SK-N-SH (cell line): Measurements from ENCODE around the gene SH3BP4. TPM values are rescaled to one million over a fixed set of nuclear protein-coding genes. Genes with fewer than 3 reads are reported as not detected.

Experiments used
- CTCF ChIA-PET: fragments of 300-600, 350-600 bp; formaldehyde crosslinking; extraction: SDS; loops from one replicate; lab custom pipeline; 2021; lab: Yijun Ruan, JAX
- POLR2A ChIA-PET: fragments of 350-600 bp; sonication (Branson Sonifier 250); formaldehyde crosslinking; extraction: SDS; loops from one replicate; lab custom pipeline; 2020; ENCODE audit warnings: antibody characterized with exemption, inconsistent platforms; lab: Yijun Ruan, JAX
- DNase-seq: peaks from one replicate; pipeline ENCODE4 v3.0.0; 2012
- H2AFZ ChIP-seq: fragments of 200-600 bp; sonication (generic); 2 replicates; pipeline ENCODE4 v1.8.1; 2016; ENCODE audit warnings: antibody characterized with exemption, mild to moderate bottlenecking, low read depth
- H3F3A ChIP-seq: fragments of 200-600 bp; sonication (generic); replicated peaks from 2 replicates; pipeline ENCODE3; 2016; ENCODE audit warnings: antibody characterized with exemption, mild to moderate bottlenecking; ENCODE audit not compliant: insufficient read depth
- H3K27ac ChIP-seq, 2 experiments: fragments of 200-500 bp in 1 of 2; fragments of 200-600 bp in 1 of 2; sonication (Bioruptor generic) in 1 of 2; sonication (generic), shearing (Covaris generic) in 1 of 2; 2 replicates each; pipeline versions ENCODE4 v1.5.1 to v1.6.1; 2014 to 2016; ENCODE audit warnings: low read depth in 2 of 2, inconsistent platforms in 1 of 2, low read length in 1 of 2, mild to moderate bottlenecking in 1 of 2, mixed read lengths in 1 of 2
- H3K27me3 ChIP-seq: fragments of 200-600 bp; sonication (generic), shearing (Covaris generic); 2 replicates; pipeline ENCODE4 v1.6.1; 2016; ENCODE audit warnings: mixed run types; ENCODE audit not compliant: insufficient read depth
- H3K36me3 ChIP-seq, 2 experiments: fragments of 200-500 bp in 1 of 2; fragments of 200-600 bp in 1 of 2; sonication (Bioruptor generic) in 1 of 2; sonication (generic) in 1 of 2; replicated peaks in 1 of 2; 2 replicates each; pipeline versions ENCODE3 to v1.5.1; 2014 to 2016; ENCODE audit warnings: low read length in 1 of 2, mild to moderate bottlenecking in 1 of 2; ENCODE audit not compliant: insufficient read depth in 2 of 2, control insufficient read depth in 1 of 2
- H3K4me1 ChIP-seq, 2 experiments: fragments of 200-500 bp in 1 of 2; fragments of 200-600 bp in 1 of 2; sonication (Bioruptor generic) in 1 of 2; sonication (generic), shearing (Covaris generic) in 1 of 2; 2 replicates each; pipeline versions ENCODE4 v1.5.1 to v1.6.1; 2014 to 2016; ENCODE audit warnings: low read depth in 1 of 2, low read length in 1 of 2, mixed run types in 1 of 2; ENCODE audit not compliant: insufficient read depth in 2 of 2, control insufficient read depth in 1 of 2
- H3K4me2 ChIP-seq: fragments of 200-600 bp; sonication (generic), shearing (Covaris generic); 2 replicates; pipeline ENCODE4 v1.6.1; 2017; ENCODE audit warnings: mixed run types
- H3K4me3 ChIP-seq, 2 experiments: fragments of 200-500 bp in 1 of 2; fragments of 200-600 bp in 1 of 2; sonication (Bioruptor generic) in 1 of 2; sonication (generic), shearing (Covaris generic) in 1 of 2; 2 replicates each; pipeline versions ENCODE4 v1.5.1 to v1.8.1; 2014 to 2016; ENCODE audit warnings: low read depth in 2 of 2, inconsistent platforms in 1 of 2, low read length in 1 of 2, mild to moderate bottlenecking in 1 of 2, mixed read lengths in 1 of 2, moderate library complexity in 1 of 2
- H3K79me2 ChIP-seq: fragments of 200-600 bp; sonication (generic); 2 replicates; pipeline ENCODE4 v1.8.1; 2017; ENCODE audit warnings: mild to moderate bottlenecking; ENCODE audit not compliant: insufficient read depth
- H3K9ac ChIP-seq: fragments of 200-600 bp; sonication (generic); 2 replicates; pipeline ENCODE4 v1.6.1; 2017; ENCODE audit warnings: mixed run types
- H3K9me2 ChIP-seq: fragments of 200-600 bp; sonication (generic); 2 replicates; pipeline ENCODE4 v1.6.1; 2017; ENCODE audit warnings: mixed run types
- H3K9me3 ChIP-seq: fragments of 200-600 bp; sonication (generic); 2 replicates; pipeline ENCODE4 v1.6.1; 2017; ENCODE audit warnings: mixed run types, mild to moderate bottlenecking, moderate library complexity
- H4K20me1 ChIP-seq: fragments of 200-600 bp; sonication (generic); 2 replicates; pipeline ENCODE4 v1.6.1; 2017; ENCODE audit warnings: mild to moderate bottlenecking, mixed run types; ENCODE audit not compliant: insufficient read depth
- CHD2 ChIP-seq: fragments of 150-350 bp; IDR thresholded peaks from 2 replicates; pipeline ENCODE4 v1.6.1; 2018; ENCODE audit warnings: low read length; ENCODE audit not compliant: partially characterized antibody
- ELF1 ChIP-seq: IDR thresholded peaks from 2 replicates; pipeline ENCODE4 v1.4.0; 2012
- EP300 ChIP-seq, 2 experiments: IDR thresholded peaks; 2 replicates each; pipeline versions ENCODE4 v1.4.0 to v1.6.1; 2012; ENCODE audit warnings: borderline replicate concordance in 1 of 2, low read depth in 1 of 2, low read length in 1 of 2
- FOXJ3 ChIP-seq: sonication (generic); formaldehyde crosslinking; IDR thresholded peaks from 2 replicates; pipeline ENCODE4 v1.5.1; 2020; ENCODE audit warnings: mild to moderate bottlenecking, missing genetic modification reagents
- GATA2 ChIP-seq: sonication (generic); formaldehyde crosslinking; IDR thresholded peaks from 2 replicates; pipeline ENCODE4 v1.5.0; 2020; ENCODE audit warnings: mild to moderate bottlenecking, missing genetic modification reagents
- JUND ChIP-seq: IDR thresholded peaks from 2 replicates; pipeline ENCODE4 v1.4.0; 2012
- MEF2A ChIP-seq: IDR thresholded peaks from 2 replicates; pipeline ENCODE4 v1.4.0; 2012; ENCODE audit warnings: low read depth, borderline replicate concordance
- MXI1 ChIP-seq: IDR thresholded peaks from 2 replicates; pipeline ENCODE4 v1.6.1; 2012; ENCODE audit warnings: mild to moderate bottlenecking, low read depth, low read length, improper control_type of control experiment
- NRF1 ChIP-seq: IDR thresholded peaks from 2 replicates; pipeline ENCODE4 v1.6.1; 2012; ENCODE audit warnings: low read depth, mild to moderate bottlenecking, low read length
- RAD21 ChIP-seq: IDR thresholded peaks from 2 replicates; pipeline ENCODE4 v1.6.1; 2012; ENCODE audit warnings: mild to moderate bottlenecking, low read length
- RFX5 ChIP-seq: IDR thresholded peaks from 2 replicates; pipeline ENCODE4 v1.6.1; 2012; ENCODE audit warnings: mild to moderate bottlenecking, improper control_type of control experiment, low read length
- RXRA ChIP-seq: IDR thresholded peaks from 2 replicates; pipeline ENCODE4 v1.4.0; 2012; ENCODE audit warnings: low read depth, mild to moderate bottlenecking, borderline replicate concordance
- SIN3A ChIP-seq: IDR thresholded peaks from 2 replicates; pipeline ENCODE4 v1.6.1; 2012; ENCODE audit warnings: low read depth, mild to moderate bottlenecking, low read length, moderate library complexity, borderline replicate concordance
- TAF1 ChIP-seq: IDR thresholded peaks from 2 replicates; pipeline ENCODE4 v1.6.1; 2012; ENCODE audit warnings: low read depth, mild to moderate bottlenecking, low read length, moderate library complexity, borderline replicate concordance
- TCF12 ChIP-seq: IDR thresholded peaks from 2 replicates; pipeline ENCODE4 v1.4.0; 2012
- USF2 ChIP-seq: fragments of 150-350 bp; IDR thresholded peaks from 2 replicates; pipeline ENCODE4 v1.6.1; 2017; ENCODE audit warnings: antibody characterized with exemption, low read length, low read depth, borderline replicate concordance
- YY1 ChIP-seq: IDR thresholded peaks from 2 replicates; pipeline ENCODE4 v1.4.0; 2012; ENCODE audit warnings: low read depth, mild to moderate bottlenecking
- WGBS: methylation state at CpG from one replicate; pipeline ENCODE4 v1.1.6; 2017; ENCODE audit warnings: low lambda C conversion rate; 5-methylcytosine and 5-hydroxymethylcytosine counted together
- polyA plus RNA-seq, 3 experiments: library from polyadenylated mRNA; depleted of rRNA; stranded (reverse); fragments of >200 nt; gene quantifications; 2 replicates each; pipeline ENCODE4 v1.2.3, GENCODE V29; 2012
- TF ChIP-seq, protein P1 (sequence below): IDR thresholded peaks from 2 replicates; pipeline ENCODE4 v1.6.1; 2012; ENCODE audit warnings: mild to moderate bottlenecking, low read depth, low read length, moderate library complexity
- TF ChIP-seq, protein P2 (sequence below): IDR thresholded peaks from 2 replicates; pipeline ENCODE4; 2012

The SH3BP4 gene
- polyA plus RNA-seq, 1 of the 3 experiments (the other 2 are of a cell fraction) = 27.7 TPM

GRCh38 chr2:234950730-234951663, 820 bp upstream of the SH3BP4 start:
- DNase-seq = no peak
- H3F3A ChIP-seq = peaks cover 12% of the 10 kb centered on the region
- ChIA-PET POLR2A (interaction anchor here (0.6 kb wide), 1 partner anchor 89 kb away, joined by 3 read pairs; no protein-coding TSS in a partner anchor), CTCF (interaction anchor here (1.4 kb wide), 1 partner anchor 156 kb away, joined by 3 read pairs; no protein-coding TSS in a partner anchor)
- no peaks in the 10 kb centered on the region for H3K9me3 ChIP-seq
- H3K27ac ChIP-seq = peak overlapping the region; percentile 64 to 67; a peak in 3 of 4 replicates
- H3K4me3 ChIP-seq = peak overlapping the region; percentile 59 to 80
- peaks cover 47% of the 10 kb centered on the region for H3K79me2 ChIP-seq
- peaks cover 32% of the 10 kb centered on the region in 2 experiments for H3K4me1 ChIP-seq
- H3K27me3 ChIP-seq = no peaks in the 10 kb centered on the region
- no peaks in the 10 kb centered on the region for H3K9me2 ChIP-seq
- peaks cover 0 to 6% of the 10 kb centered on the region in 2 experiments for H3K36me3 ChIP-seq
- H4K20me1 ChIP-seq = peaks cover 34% of the 10 kb centered on the region
- 45% methylated on average over 47 of the region's 59 CpGs for WGBS
- TF ChIP-seq TAF1 (no peak), MEF2A (no peak), RAD21 (no peak), CHD2 (no peak), ELF1 (no peak), RFX5 (no peak), MXI1 (no peak), YY1 (no peak), NRF1 (no peak), GATA2 (CRISPR knock-in tag) (no peak), JUND (no peak), TCF12 (no peak), SIN3A (no peak), FOXJ3 (no peak), EP300 (IDR thresholded peaks at IDR 0.05; ENCODE audit: borderline replicate concordance in 1 of 2, low read depth in 1 of 2, low read length in 1 of 2) (no peak), USF2 (no peak), RXRA (no peak)
- TF ChIP-seq, protein P1, sequence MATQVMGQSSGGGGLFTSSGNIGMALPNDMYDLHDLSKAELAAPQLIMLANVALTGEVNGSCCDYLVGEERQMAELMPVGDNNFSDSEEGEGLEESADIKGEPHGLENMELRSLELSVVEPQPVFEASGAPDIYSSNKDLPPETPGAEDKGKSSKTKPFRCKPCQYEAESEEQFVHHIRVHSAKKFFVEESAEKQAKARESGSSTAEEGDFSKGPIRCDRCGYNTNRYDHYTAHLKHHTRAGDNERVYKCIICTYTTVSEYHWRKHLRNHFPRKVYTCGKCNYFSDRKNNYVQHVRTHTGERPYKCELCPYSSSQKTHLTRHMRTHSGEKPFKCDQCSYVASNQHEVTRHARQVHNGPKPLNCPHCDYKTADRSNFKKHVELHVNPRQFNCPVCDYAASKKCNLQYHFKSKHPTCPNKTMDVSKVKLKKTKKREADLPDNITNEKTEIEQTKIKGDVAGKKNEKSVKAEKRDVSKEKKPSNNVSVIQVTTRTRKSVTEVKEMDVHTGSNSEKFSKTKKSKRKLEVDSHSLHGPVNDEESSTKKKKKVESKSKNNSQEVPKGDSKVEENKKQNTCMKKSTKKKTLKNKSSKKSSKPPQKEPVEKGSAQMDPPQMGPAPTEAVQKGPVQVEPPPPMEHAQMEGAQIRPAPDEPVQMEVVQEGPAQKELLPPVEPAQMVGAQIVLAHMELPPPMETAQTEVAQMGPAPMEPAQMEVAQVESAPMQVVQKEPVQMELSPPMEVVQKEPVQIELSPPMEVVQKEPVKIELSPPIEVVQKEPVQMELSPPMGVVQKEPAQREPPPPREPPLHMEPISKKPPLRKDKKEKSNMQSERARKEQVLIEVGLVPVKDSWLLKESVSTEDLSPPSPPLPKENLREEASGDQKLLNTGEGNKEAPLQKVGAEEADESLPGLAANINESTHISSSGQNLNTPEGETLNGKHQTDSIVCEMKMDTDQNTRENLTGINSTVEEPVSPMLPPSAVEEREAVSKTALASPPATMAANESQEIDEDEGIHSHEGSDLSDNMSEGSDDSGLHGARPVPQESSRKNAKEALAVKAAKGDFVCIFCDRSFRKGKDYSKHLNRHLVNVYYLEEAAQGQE = no peak
- TF ChIP-seq, protein P2, sequence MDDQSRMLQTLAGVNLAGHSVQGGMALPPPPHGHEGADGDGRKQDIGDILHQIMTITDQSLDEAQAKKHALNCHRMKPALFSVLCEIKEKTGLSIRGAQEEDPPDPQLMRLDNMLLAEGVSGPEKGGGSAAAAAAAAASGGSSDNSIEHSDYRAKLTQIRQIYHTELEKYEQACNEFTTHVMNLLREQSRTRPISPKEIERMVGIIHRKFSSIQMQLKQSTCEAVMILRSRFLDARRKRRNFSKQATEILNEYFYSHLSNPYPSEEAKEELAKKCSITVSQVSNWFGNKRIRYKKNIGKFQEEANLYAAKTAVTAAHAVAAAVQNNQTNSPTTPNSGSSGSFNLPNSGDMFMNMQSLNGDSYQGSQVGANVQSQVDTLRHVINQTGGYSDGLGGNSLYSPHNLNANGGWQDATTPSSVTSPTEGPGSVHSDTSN = no peak
- H3K9ac ChIP-seq = peak overlapping the region; percentile 94
- peak overlapping the region; percentile 99 for H3K4me2 ChIP-seq
- peak overlapping the region; percentile 86 for H2AFZ ChIP-seq
